RWPE2 (cell line): Measurements from ENCODE around the gene IL1R2.

Source experiments
- ATAC-seq: fragments of 200-7000 bp; cut with Tn5 transposase; 3 replicates; pipeline ENCODE4 v1.9.1; 2021; ENCODE audit warnings: low read depth
- DNase-seq: peaks from one replicate; pipeline ENCODE4 v3.0.0-alpha.2; 2020; ENCODE audit warnings: low spot score
- H3K27ac ChIP-seq: fragments of 450-650 bp; 2 replicates; pipeline ENCODE4 v1.5.1; 2017; ENCODE audit warnings: mild to moderate bottlenecking; ENCODE audit not compliant: poor library complexity, severe bottlenecking
- H3K27me3 ChIP-seq: fragments of 250-450 bp; sonication (Bioruptor Pico); 2 replicates; pipeline ENCODE4 v1.5.1; 2021; ENCODE audit warnings: mild to moderate bottlenecking, moderate library complexity; ENCODE audit not compliant: insufficient read depth, poor library complexity, severe bottlenecking
- H3K36me3 ChIP-seq: fragments of 250-450 bp; sonication (Bioruptor Pico); 2 replicates; pipeline ENCODE4 v1.5.1; 2020; ENCODE audit warnings: low read depth, mild to moderate bottlenecking, moderate library complexity
- H3K4me1 ChIP-seq: fragments of 250-450 bp; sonication (Bioruptor Pico); 2 replicates; pipeline ENCODE4 v1.5.1; 2021; ENCODE audit warnings: mild to moderate bottlenecking, moderate library complexity; ENCODE audit not compliant: insufficient read depth, poor library complexity, severe bottlenecking
- H3K4me3 ChIP-seq: fragments of 250-450 bp; sonication (Bioruptor Pico); 2 replicates; pipeline ENCODE4 v1.5.1; 2021; ENCODE audit warnings: mild to moderate bottlenecking, moderate library complexity; ENCODE audit not compliant: severe bottlenecking
- H3K9me3 ChIP-seq: fragments of 250-450 bp; sonication (Bioruptor Pico); 2 replicates; pipeline ENCODE4 v1.5.1; 2021; ENCODE audit warnings: mild to moderate bottlenecking, moderate library complexity; ENCODE audit not compliant: severe bottlenecking
- CTCF ChIP-seq: fragments of 450-650 bp; IDR thresholded peaks from one replicate; pipeline ENCODE4 v1.5.1; 2017; ENCODE audit warnings: mild to moderate bottlenecking, moderate library complexity; ENCODE audit not compliant: poor library complexity, severe bottlenecking

Gene IL1R2

GRCh38 chr2:101958061-101958460 lies 33.7 kb upstream of the IL1R2 start:
- DNase-seq: no peak
- Histone ChIP-seq H3K36me3 (no peaks in the 10 kb centered on the region), H3K27me3 (no peaks in the 10 kb centered on the region), H3K4me1 (peaks cover 9% of the 10 kb centered on the region), H3K9me3 (no peaks in the 10 kb centered on the region), H3K27ac (peak overlapping the region; percentile 69), H3K4me3 (no peak overlapping the region)
- ATAC-seq: peak; percentile 65; the same call in 1 of the 3 replicates
- no peak for TF ChIP-seq CTCF

GRCh38 chr2:101960819-101961337 lies 30.9 kb upstream of the IL1R2 start:
- H3K4me1 ChIP-seq: peaks cover 9% of the 10 kb centered on the region
- H3K36me3 ChIP-seq: no peaks in the 10 kb centered on the region
- no peak for TF ChIP-seq CTCF
- no peak overlapping the region for H3K4me3 ChIP-seq
- no peak overlapping the region for H3K27ac ChIP-seq
- ATAC-seq: no peak
- no peaks in the 10 kb centered on the region for H3K27me3 ChIP-seq
- no peak for DNase-seq
- no peaks in the 10 kb centered on the region for H3K9me3 ChIP-seq

- ATAC-seq (no peak), DNase-seq (no peak)
- Histone ChIP-seq H3K27me3 (no peaks in the 10 kb centered on the region), H3K4me1 (peaks cover 9% of the 10 kb centered on the region), H3K9me3 (no peaks in the 10 kb centered on the region), H3K4me3 (no peak overlapping the region), H3K27ac (no peak overlapping the region), H3K36me3 (no peaks in the 10 kb centered on the region)
- TF ChIP-seq CTCF: no peak
These were observed 30.2 kb upstream of the IL1R2 start for GRCh38 chr2:101961338-101962191.

GRCh38 chr2:101962309-101962708 lies 29.5 kb upstream of the IL1R2 start:
- TF ChIP-seq CTCF: no peak
- Histone ChIP-seq H3K36me3 (no peaks in the 10 kb centered on the region), H3K4me1 (peaks cover 9% of the 10 kb centered on the region), H3K9me3 (no peaks in the 10 kb centered on the region), H3K27ac (no peak overlapping the region), H3K27me3 (no peaks in the 10 kb centered on the region), H3K4me3 (no peak overlapping the region)
- DNase-seq: no peak
- no peak for ATAC-seq

GRCh38 chr2:101963198-101963597 lies 28.6 kb upstream of the IL1R2 start:
- Histone ChIP-seq H3K27ac (no peak overlapping the region), H3K4me1 (peaks cover 4% of the 10 kb centered on the region)

More at GRCh38 chr2:101963198-101963597, 28.6 kb upstream of the IL1R2 start:
- no peaks in the 10 kb centered on the region for H3K36me3 ChIP-seq
- no peak overlapping the region for H3K4me3 ChIP-seq
- no peak for ATAC-seq
- H3K9me3 ChIP-seq: no peaks in the 10 kb centered on the region
- H3K27me3 ChIP-seq: no peaks in the 10 kb centered on the region
- DNase-seq: no peak
- no peak for TF ChIP-seq CTCF
